NT2/D1 (cell line): ENCODE data around the gene MAFF.

ENCODE experiments used
- YY1 ChIP-seq: IDR thresholded peaks from 2 replicates; pipeline ENCODE4 v1.6.1; 2011; ENCODE audit not compliant: insufficient read length, insufficient read depth
- ZNF274 ChIP-seq: IDR thresholded peaks from 2 replicates; pipeline ENCODE4 v1.6.1; 2011; ENCODE audit warnings: mild to moderate bottlenecking, low read depth, low read length

DNA sequence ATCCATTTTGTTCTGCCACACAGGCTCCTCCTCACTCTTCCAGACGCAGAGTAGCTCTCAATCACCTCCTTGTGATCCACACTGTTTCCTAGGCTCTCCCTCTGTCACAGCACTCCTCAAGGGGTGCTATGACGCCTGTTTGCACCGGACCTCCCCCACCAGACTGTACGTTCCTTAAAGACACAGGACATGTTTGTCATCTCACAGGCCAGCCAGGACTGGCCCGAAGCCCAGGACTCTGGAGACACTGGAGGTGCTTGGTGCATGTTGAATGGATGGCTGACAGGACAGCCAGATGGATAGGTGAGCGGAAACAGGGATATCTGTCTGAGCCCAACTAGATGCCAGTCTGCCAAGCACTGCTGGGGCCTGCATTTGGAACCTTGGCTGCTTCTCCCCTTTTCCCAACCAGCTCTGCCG lies 33.8 kb upstream of the MAFF start:
- TF ChIP-seq YY1 (no peak), ZNF274 (no peak)
